Epithelial cell of esophagus (primary cell): ENCODE data around the gene ITGA5.

ENCODE experiments used
- DNase-seq: peaks from one replicate; pipeline ENCODE4 v3.0.0; 2010; ENCODE audit warnings: low read depth
- H3K4me3 ChIP-seq: 2 replicates; pipeline ENCODE4 v1.5.1; 2011; ENCODE audit warnings: mild to moderate bottlenecking, low read length, control low read depth
- TF ChIP-seq, protein P1 (sequence below): IDR thresholded peaks from 2 replicates; pipeline ENCODE4 v1.5.1; 2011; ENCODE audit warnings: low read depth, mild to moderate bottlenecking, low read length, control low read depth, inconsistent platforms; ENCODE audit not compliant: insufficient read depth; ENCODE audit errors: missing control alignments

Gene ITGA5

DNA sequence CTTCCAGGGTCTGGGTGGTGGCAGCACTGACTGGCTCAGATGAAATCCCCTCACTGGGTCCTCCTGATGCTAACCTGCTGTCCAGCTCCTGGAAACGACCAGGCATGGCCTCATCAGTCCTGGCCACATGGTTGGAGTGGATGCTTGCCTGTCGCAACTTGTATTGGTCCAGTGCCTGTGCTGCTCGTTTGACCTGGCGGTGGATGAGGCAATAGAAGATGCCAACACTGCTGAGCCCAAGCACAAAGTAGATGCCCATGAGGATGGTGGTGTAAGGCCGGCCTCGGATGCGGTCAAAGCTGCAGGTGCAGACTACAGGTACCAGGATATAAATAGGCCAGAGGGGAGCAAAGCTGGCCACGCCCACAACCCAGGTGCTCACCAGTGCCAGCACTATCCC is 56.0 kb downstream of the ITGA5 start:
- no peak for DNase-seq
- TF ChIP-seq, protein P1, sequence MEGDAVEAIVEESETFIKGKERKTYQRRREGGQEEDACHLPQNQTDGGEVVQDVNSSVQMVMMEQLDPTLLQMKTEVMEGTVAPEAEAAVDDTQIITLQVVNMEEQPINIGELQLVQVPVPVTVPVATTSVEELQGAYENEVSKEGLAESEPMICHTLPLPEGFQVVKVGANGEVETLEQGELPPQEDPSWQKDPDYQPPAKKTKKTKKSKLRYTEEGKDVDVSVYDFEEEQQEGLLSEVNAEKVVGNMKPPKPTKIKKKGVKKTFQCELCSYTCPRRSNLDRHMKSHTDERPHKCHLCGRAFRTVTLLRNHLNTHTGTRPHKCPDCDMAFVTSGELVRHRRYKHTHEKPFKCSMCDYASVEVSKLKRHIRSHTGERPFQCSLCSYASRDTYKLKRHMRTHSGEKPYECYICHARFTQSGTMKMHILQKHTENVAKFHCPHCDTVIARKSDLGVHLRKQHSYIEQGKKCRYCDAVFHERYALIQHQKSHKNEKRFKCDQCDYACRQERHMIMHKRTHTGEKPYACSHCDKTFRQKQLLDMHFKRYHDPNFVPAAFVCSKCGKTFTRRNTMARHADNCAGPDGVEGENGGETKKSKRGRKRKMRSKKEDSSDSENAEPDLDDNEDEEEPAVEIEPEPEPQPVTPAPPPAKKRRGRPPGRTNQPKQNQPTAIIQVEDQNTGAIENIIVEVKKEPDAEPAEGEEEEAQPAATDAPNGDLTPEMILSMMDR: no peak

DNA sequence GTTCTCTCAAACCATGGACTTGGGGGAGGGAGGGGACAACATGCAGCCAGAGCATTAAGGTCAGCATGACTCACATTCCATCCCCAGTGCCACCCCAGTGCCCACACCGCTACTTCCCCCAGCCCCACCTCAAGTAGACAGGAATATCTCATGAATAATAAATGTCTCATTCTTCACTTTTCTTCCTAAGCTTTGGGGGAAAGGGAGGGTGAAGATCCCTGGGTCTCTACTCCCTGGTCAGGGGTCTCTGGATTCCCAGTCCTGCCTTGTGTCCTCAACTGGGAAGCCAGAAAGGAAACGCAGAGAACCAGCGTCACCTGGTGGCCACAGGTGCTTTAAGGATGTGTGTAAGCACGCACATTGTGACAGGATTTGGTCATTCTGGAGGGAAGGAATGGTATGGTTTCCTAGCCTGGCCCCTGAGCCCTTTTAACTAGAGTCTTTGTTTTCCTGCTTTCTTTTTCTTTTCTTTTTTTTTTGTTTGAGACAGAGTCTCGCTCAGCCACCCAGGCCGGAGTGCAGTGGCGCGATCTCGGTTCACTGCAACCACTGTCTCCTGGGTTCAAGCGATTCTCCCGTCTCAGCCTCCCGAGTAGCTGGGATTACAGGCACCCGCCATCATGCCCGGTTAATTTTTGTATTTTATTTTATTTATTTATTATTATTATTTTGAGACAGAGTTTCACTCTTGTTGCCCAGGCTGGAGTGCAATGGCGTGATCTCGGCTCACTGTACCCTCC is 58.2 kb downstream of the ITGA5 start:
- TF ChIP-seq, protein P1: peak; percentile 96
- peak; percentile 82 for DNase-seq
- H3K4me3 ChIP-seq: no peak overlapping the region

More for the DNA sequence above, 56.0 kb downstream of the ITGA5 start:
- H3K4me3 ChIP-seq: no peak overlapping the region

DNA sequence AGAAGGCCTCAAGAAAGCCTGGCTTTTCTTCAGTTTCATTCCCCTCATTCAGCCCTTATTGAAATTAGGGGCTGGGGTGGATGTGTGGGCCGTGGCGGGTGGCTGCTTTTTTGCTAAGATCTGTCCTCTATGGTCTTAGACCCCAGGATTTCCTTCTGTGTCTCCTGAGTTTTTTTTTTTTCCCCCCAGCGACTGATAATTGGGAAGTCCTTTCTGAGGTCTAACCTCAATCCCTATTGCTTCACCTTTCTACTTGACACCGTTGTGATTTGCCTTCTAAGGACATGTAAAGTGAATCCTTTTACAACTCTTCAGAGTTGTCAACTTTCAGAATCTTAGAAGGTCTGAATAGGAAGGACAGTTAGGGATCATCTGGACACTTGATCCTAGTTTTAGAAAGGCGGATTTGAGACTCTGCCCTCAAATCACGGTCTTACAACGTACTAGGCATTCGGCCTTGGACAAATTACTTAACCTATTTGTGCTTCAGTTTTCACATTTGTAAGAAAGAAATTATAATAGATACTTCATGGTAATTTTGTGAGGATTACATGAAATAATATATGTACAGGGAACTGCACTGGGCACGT is 59.2 kb downstream of the ITGA5 start:
- DNase-seq: no peak
- TF ChIP-seq, protein P1: no peak
- H3K4me3 ChIP-seq: peak overlapping the region; percentile 75

DNA sequence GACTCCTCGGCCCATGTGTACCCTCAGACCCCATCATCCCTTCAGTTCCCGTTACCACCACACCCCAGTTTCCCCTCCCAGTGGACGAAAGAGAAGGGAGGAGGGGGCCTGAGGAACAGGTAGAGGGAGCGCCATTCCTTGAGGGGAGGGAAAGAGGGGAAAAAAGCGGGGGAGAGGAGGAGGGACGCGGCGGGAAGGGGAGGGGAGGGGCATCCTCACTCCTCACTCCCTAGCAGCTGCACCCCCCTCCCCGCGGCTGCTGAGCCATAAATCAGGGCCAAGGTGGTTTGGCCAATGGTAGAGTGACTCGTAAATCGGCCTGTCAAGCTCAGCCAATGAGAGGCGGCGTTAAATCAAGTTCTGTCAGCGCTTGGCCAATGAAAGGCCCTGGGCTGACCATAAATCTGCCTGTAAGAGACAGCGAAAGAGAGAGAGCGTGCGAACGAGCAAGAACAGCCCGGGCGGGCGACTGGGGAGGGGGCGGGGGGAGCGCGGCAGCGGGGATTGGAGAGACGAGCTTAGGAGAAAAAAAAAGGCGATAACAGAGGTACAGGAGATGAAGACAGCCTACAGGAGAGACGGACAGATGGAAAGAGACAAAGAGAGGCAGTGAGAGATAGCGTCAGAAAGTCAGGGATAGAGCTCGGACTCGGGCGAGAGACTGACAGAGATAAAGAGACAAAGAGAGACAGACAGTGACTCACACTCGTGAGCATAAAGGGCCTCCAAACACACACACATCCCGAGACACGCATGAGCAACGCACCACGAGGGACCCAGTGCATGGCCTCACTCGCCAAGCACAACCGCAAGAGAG is 59.9 kb downstream of the ITGA5 start:
- TF ChIP-seq, protein P1: no peak
- peak; percentile 99 for DNase-seq
- peak overlapping the region; percentile 75 for H3K4me3 ChIP-seq

DNA sequence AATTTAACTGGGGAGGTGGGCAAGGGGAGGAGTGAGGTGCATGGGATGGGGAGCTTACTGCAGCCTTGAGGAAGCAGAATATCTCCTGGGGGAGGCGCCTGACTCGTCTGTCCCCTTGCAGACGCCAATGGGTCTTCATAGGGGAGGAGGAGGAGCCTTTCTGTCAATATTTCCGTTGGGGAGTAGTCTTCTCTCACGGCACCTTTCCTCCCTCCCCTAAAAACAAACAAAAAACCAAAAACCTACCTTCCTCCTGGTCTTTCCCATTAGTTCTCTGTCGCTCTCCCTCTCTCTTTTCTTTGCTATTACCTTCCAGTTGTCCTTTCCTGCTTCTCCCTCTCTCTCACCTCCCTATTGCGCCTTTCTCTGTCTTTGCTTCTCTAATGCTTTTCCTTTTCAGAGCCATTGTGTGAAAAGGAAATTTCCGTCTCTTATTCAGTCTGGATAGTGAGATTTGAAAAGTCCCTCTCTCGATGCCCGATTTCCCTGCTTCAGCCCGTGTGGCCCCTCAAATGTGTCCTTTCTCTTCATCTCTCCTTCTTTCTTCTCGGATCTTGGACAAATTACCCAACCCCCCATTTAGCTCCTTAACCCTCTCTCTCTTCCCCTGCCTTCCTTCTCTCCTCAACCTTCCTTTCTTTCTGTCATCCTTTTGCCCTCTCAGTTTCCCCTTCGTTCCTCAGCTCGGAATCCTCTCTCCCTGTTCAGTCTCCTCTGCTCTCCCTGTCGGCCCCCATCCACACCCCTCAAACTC is 60.7 kb downstream of the ITGA5 start:
- TF ChIP-seq, protein P1: no peak
- no peak for DNase-seq
- H3K4me3 ChIP-seq: peak overlapping the region; percentile 75

DNA sequence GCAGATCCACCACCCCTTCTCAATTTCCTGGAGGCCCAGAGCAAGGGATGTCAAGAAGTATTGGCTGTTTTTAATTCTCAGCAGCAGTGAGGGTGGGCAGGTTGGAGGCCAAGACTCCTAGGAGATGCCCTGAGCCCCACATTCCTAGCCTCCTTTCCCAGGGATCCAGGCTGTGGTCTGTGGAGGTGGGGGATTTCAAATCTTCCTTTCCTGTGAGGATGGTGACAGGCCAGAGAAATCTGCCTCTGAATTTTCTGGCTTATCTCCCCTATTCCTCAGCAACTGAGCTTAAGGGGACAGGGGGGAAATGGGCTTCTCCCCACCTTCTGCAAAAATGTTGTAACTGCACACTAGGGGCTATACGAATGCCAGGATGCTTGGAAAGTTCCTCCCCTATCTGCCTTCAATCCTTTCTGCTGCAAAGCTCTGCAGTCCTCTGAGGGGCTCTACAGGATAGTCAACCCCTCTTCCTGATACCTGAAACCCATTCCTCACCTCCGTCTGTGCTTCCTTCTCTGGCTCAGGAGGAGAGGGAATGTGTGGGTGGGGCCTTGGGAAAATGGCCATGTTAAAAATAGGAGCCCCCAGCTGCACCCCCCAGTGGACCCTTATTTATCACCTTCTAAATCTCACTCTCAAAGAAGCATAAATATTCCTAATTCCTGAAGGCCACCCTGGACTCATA is 61.4 kb downstream of the ITGA5 start:
- DNase-seq: no peak
- TF ChIP-seq, protein P1: no peak
- no peak overlapping the region for H3K4me3 ChIP-seq
